Calu3 (cell line): ENCODE measurements around the gene FGD3. TPM values are rescaled to one million over a fixed set of nuclear protein-coding genes. Genes with fewer than 3 reads are reported as not detected.

Source experiments
- BruUV-seq: library from RNA; stranded (reverse); fragments of 400-500 nt; replicated peaks from 2 replicates; lab custom pipeline; 2021; lab: Mats Ljungman, UMichigan
- CTCF ChIA-PET: fragments of 300-600 bp; sonication (Branson Sonifier 250); formaldehyde crosslinking; loops from one replicate; lab custom pipeline; 2022; ENCODE audit warnings: antibody characterized with exemption; lab: Charles Lee
- DNase-seq: peaks from one replicate; pipeline ENCODE4 v3.0.0; 2022
- H3K27ac Mint-ChIP-seq: one replicate; pipeline ENCODE4 v1.8.0; 2022; ENCODE audit warnings: mixed read lengths; ENCODE audit not compliant: unreplicated experiment
- H3K27me3 Mint-ChIP-seq: one replicate; pipeline ENCODE4 v1.8.0; 2022; ENCODE audit warnings: mixed read lengths; ENCODE audit not compliant: unreplicated experiment
- H3K36me3 Mint-ChIP-seq: one replicate; pipeline ENCODE4 v1.8.0; 2022; ENCODE audit warnings: mild to moderate bottlenecking, moderate library complexity, mixed read lengths; ENCODE audit not compliant: insufficient read depth, unreplicated experiment
- H3K4me1 Mint-ChIP-seq: one replicate; pipeline ENCODE4 v1.8.0; 2022; ENCODE audit warnings: mild to moderate bottlenecking, low read depth, mixed read lengths; ENCODE audit not compliant: unreplicated experiment
- H3K4me3 Mint-ChIP-seq: one replicate; pipeline ENCODE4 v1.8.0; 2022; ENCODE audit warnings: mild to moderate bottlenecking, low read depth, moderate library complexity, mixed read lengths; ENCODE audit not compliant: unreplicated experiment
- H3K9me3 Mint-ChIP-seq: one replicate; pipeline ENCODE4 v1.8.0; 2022; ENCODE audit warnings: low read depth, mixed read lengths; ENCODE audit not compliant: unreplicated experiment
- intact Hi-C: fragments of 100-400 bp; cut with micrococcal nuclease; formaldehyde crosslinking; loops from one replicate; pipeline ENCODE4 v1.10.0; 2022; ENCODE audit not compliant: unreplicated experiment
- total RNA-seq: library from RNA; stranded (reverse); gene quantifications from 2 replicates; pipeline ENCODE4 v1.2.3, GENCODE V29; 2022
- TF ChIP-seq, protein P1 (sequence below): fragments of 200-600 bp; IDR thresholded peaks from one replicate; pipeline ENCODE4 v1.8.0; 2022; ENCODE audit warnings: antibody characterized with exemption; ENCODE audit not compliant: unreplicated experiment

The FGD3 gene
- total RNA-seq, 1 experiment from 2014 or later, result 3.1 TPM

DNA sequence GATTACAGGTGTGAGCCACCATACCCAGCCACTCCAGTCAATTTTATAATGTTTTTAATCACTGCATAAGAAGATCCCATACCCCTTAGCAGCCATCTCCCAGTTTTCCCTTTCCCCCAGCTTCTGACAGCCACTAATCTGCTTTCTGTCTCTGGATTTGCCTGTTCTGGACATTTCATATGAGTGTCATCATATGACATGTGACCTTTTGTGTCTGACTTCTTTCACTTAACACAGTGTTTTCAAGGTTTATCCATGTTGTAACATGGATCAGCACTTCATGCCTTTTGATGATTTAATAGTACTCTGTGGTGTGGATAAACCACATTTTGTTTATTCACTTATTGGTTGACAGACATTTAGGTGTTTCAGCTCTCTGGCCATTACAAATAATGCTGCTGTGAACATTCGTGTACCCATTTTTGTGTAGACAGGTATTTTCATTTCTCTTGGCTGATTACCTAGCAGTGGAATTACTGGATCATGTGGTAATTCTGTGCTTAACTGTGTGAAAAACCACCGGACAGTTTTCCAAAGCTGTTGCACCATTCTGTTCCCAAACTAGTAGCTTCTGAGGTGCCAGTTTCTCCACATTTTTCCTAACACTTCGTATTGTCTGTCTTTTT lies 119.8 kb downstream of the FGD3 start:
- no TSS peak for BruUV-seq
- H3K27me3 Mint-ChIP-seq, result no peaks in the 10 kb centered on the region
- TF ChIP-seq, protein P1, sequence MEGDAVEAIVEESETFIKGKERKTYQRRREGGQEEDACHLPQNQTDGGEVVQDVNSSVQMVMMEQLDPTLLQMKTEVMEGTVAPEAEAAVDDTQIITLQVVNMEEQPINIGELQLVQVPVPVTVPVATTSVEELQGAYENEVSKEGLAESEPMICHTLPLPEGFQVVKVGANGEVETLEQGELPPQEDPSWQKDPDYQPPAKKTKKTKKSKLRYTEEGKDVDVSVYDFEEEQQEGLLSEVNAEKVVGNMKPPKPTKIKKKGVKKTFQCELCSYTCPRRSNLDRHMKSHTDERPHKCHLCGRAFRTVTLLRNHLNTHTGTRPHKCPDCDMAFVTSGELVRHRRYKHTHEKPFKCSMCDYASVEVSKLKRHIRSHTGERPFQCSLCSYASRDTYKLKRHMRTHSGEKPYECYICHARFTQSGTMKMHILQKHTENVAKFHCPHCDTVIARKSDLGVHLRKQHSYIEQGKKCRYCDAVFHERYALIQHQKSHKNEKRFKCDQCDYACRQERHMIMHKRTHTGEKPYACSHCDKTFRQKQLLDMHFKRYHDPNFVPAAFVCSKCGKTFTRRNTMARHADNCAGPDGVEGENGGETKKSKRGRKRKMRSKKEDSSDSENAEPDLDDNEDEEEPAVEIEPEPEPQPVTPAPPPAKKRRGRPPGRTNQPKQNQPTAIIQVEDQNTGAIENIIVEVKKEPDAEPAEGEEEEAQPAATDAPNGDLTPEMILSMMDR, result no peak
- H3K4me1 Mint-ChIP-seq, result no peaks in the 10 kb centered on the region
- no peaks in the 10 kb centered on the region for H3K9me3 Mint-ChIP-seq
- CTCF ChIA-PET, result no interaction called here
- intact Hi-C loops, result no loop called here
- no peak overlapping the region for H3K4me3 Mint-ChIP-seq
- no peaks in the 10 kb centered on the region for H3K36me3 Mint-ChIP-seq
- DNase-seq, result no peak
- H3K27ac Mint-ChIP-seq, result no peak overlapping the region

- H3K9me3 Mint-ChIP-seq, result no peaks in the 10 kb centered on the region
- CTCF ChIA-PET, result no interaction called here
- H3K36me3 Mint-ChIP-seq, result no peaks in the 10 kb centered on the region
- DNase-seq, result no peak
- no TSS peak for BruUV-seq
- H3K4me1 Mint-ChIP-seq, result peaks cover 7% of the 10 kb centered on the region
- no peak overlapping the region for H3K27ac Mint-ChIP-seq
- H3K27me3 Mint-ChIP-seq, result no peaks in the 10 kb centered on the region
- TF ChIP-seq, protein P1, result no peak
- intact Hi-C loops, result no loop called here
- no peak overlapping the region for H3K4me3 Mint-ChIP-seq
These were observed 121.6 kb downstream of the FGD3 start for GRCh38 chr9:93068956-93069355.

- H3K36me3 Mint-ChIP-seq, result no peaks in the 10 kb centered on the region
- H3K27me3 Mint-ChIP-seq, result no peaks in the 10 kb centered on the region
- no peak overlapping the region for H3K4me3 Mint-ChIP-seq
- H3K4me1 Mint-ChIP-seq, result peaks cover 7% of the 10 kb centered on the region
- TF ChIP-seq, protein P1, result no peak
- H3K27ac Mint-ChIP-seq, result no peak overlapping the region
- CTCF ChIA-PET, result no interaction called here
- DNase-seq, result peak; percentile 24
- no peaks in the 10 kb centered on the region for H3K9me3 Mint-ChIP-seq
- intact Hi-C loops, result no loop called here
- BruUV-seq, result no TSS peak
These were observed 124.1 kb downstream of the FGD3 start for GRCh38 chr9:93071464-93071863.

GRCh38 chr9:93072383-93072795 lies 125.1 kb downstream of the FGD3 start:
- Mint-ChIP-seq H3K4me3 (no peak overlapping the region), H3K36me3 (no peaks in the 10 kb centered on the region), H3K27ac (no peak overlapping the region), H3K27me3 (no peaks in the 10 kb centered on the region), H3K9me3 (no peaks in the 10 kb centered on the region), H3K4me1 (peaks cover 7% of the 10 kb centered on the region)
- TF ChIP-seq, protein P1, result no peak
- no peak for DNase-seq
- CTCF ChIA-PET, result interaction anchor here (0.6 to 1.2 kb wide), 2 partner anchors 10 to 507 kb away, joined by 3 read pairs; no protein-coding TSS in a partner anchor
- intact Hi-C loops, result no loop called here
- BruUV-seq, result no TSS peak
